Right lobe of liver (tissue), 6 donors: ENCODE measurements around the gene STX8. TPM values are rescaled to one million over a fixed set of nuclear protein-coding genes. Genes with fewer than 3 reads are reported as not detected.

ENCODE experiments used
- ATAC-seq, 4 donors: fragments of 200-7000 bp; cut with Tn5 transposase; one replicate each; pipeline ENCODE4 v1.9.1; 2020; ENCODE audit warnings: mild to moderate bottlenecking in 4 of 4, moderate library complexity in 4 of 4
- DNase-seq, 3 donors: peaks; one replicate each; pipeline ENCODE4 v3.0.0-alpha.2; 2020
- H3K27ac ChIP-seq, 3 donors: fragments of 200-600 bp; one replicate each; pipeline ENCODE4 v1.8.0; 2022
- H3K27me3 ChIP-seq, 2 donors: fragments of 200-600 bp; one replicate each; pipeline ENCODE4 v1.8.0; 2022
- H3K36me3 ChIP-seq, 4 donors: fragments of 200-600 bp; sonication (generic) in 1 of 4; one replicate each; pipeline versions ENCODE4 v1.5.1 to v1.8.0; 2017 to 2022; ENCODE audit warnings: control low read depth in 1 of 4
- H3K4me1 ChIP-seq, 4 donors: fragments of 200-600 bp; sonication (generic) in 1 of 4; one replicate each; pipeline versions ENCODE4 v1.5.1 to v1.8.0; 2017 to 2022; ENCODE audit warnings: control low read depth in 1 of 4
- H3K4me3 ChIP-seq, 3 donors: fragments of 200-600 bp; one replicate each; pipeline ENCODE4 v1.8.0; 2022
- H3K9me3 ChIP-seq, 4 donors: fragments of 200-600 bp; sonication (generic) in 1 of 4; one replicate each; pipeline versions ENCODE4 v1.5.1 to v1.8.0; 2017 to 2022; ENCODE audit warnings: control low read depth in 1 of 4
- POLR2A ChIP-seq: fragments of 450-650 bp; IDR thresholded peaks from one replicate; pipeline ENCODE4 v1.6.1; 2017; ENCODE audit warnings: antibody characterized with exemption, mild to moderate bottlenecking
- WGBS: methylation state at CpG from one replicate; pipeline ENCODE4 v1.1.6; 2018; ENCODE audit warnings: low coverage, low lambda C conversion rate; ENCODE audit not compliant: insufficient coverage; ENCODE audit errors: missing lambda C conversion rate; 5-methylcytosine and 5-hydroxymethylcytosine counted together
- intact Hi-C, 2 donors: fragments of 100-400 bp; cut with DNase I; formaldehyde crosslinking; loops; one replicate each; pipeline versions ENCODE4 v1.11.2 to v1.14.1; 2022
- total RNA-seq, 6 experiments: library from RNA; depleted of rRNA in 2 of 6; stranded (reverse); fragments of >200 nt in 2 of 6; fragmentation: NEBNext Ultra II Directional in 3 of 6; extraction: Animal tissue kit (Norgen Biotek cat#: 25700) in 3 of 6; gene quantifications; one replicate each; pipeline versions ENCODE4 v1.1.0 to v1.2.4, GENCODE V29; 2016 to 2023
- TF ChIP-seq, protein P1 (sequence below), 4 donors: fragments of 200-600 bp in 3 of 4; fragments of 450-650 bp in 1 of 4; IDR thresholded peaks; one replicate each; pipeline versions ENCODE4 v1.5.1 to v1.8.0; 2016 to 2022; ENCODE audit warnings: antibody characterized with exemption in 4 of 4, mild to moderate bottlenecking in 2 of 4
- donor health status: DM: no; HTN: yes; CAD: no.
- donor health status: DM: no; HTN: no; CAD: no.
- donor health status: DM: no; HTN: no; CAD: no.
- donor health status: DM: no; HTN: yes; CAD: no.
- donor health status: DM: no; HTN: yes; CAD: no.

The STX8 gene
- total RNA-seq, 6 experiments from 2014 or later = 20.6 to 35.3 (median 27.7) TPM

DNA sequence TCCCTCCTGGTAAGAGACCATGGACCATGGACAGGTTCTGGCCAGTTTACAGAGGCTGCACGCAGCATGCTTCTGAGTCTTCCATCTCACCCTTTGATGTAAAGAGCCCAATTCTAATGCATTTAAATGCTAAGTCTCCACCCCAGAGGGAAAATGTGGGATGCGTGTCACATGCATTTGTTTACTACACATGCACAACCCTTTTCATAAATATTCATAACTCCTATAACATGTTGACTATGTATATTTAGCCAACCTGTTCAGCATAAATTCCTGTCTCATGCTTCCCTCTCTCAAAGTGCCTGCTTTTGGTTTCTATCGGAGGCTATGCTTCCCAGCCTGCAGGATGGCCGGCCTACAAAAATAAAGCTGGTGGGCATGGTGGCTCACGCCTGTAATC, 260.3 kb downstream of the STX8 start:
- Histone ChIP-seq H3K4me3 (no peak overlapping the region), H3K27me3 (no peaks in the 10 kb centered on the region), H3K27ac (no peak overlapping the region), H3K36me3 (no peaks in the 10 kb centered on the region), H3K9me3 (peaks cover 0 to 1% (median 0%) of the 10 kb centered on the region in 4 donors), H3K4me1 (no peaks in the 10 kb centered on the region)
- no peak for ATAC-seq
- TF ChIP-seq POLR2A = no peak
- TF ChIP-seq, protein P1, sequence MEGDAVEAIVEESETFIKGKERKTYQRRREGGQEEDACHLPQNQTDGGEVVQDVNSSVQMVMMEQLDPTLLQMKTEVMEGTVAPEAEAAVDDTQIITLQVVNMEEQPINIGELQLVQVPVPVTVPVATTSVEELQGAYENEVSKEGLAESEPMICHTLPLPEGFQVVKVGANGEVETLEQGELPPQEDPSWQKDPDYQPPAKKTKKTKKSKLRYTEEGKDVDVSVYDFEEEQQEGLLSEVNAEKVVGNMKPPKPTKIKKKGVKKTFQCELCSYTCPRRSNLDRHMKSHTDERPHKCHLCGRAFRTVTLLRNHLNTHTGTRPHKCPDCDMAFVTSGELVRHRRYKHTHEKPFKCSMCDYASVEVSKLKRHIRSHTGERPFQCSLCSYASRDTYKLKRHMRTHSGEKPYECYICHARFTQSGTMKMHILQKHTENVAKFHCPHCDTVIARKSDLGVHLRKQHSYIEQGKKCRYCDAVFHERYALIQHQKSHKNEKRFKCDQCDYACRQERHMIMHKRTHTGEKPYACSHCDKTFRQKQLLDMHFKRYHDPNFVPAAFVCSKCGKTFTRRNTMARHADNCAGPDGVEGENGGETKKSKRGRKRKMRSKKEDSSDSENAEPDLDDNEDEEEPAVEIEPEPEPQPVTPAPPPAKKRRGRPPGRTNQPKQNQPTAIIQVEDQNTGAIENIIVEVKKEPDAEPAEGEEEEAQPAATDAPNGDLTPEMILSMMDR (IDR thresholded peaks at IDR 0.05) = no peak
- intact Hi-C loops = no loop called here
- 90% methylated on average over 5 of the region's 5 CpGs for WGBS
- DNase-seq = no peak

DNA sequence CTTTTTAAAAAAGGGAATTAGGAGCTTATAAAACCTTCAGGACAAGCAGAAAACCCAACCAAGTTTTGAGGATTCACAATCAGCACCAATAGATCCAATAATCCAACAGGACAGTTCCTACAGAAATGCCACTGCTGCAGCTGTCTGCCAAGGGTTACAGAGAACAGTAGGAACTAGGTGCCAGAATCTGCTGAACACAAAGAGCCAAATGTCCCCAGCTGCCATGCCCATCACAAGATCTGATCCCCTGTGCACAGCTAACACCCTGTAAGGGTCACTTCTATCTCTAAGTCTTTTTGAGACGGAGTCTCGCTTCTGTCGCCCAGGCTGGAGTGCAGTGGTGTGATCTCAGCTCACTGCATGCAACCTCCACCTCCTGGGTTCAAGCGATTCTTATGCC, 262.3 kb downstream of the STX8 start:
- WGBS = 90% methylated on average over 2 of the region's 4 CpGs

DNA sequence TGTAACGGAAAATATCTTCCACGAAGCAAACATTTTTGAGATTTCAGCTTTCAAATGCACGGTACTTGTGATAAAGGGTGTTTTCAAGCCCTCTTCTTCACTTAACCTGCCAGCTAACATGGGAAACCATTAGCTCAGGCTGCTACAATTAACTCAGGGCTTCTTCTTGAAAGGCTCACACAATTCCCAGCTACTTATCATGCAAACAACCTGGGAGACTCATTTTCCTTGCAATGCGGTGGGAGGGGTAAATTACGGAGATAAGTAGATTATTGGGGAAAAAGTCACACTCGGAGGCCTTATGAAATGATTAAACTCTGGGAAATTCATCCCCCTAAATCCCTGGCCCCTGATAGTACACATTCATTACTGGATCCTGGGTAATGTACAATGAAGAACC, 266.4 kb downstream of the STX8 start:
- no peaks in the 10 kb centered on the region for H3K4me1 ChIP-seq
- H3K27ac ChIP-seq = no peak overlapping the region
- TF ChIP-seq POLR2A = no peak
- TF ChIP-seq, protein P1 (IDR thresholded peaks at IDR 0.05) = no peak
- intact Hi-C loops = no loop called here
- 85% methylated on average over 6 of the region's 6 CpGs for WGBS
- H3K36me3 ChIP-seq = no peaks in the 10 kb centered on the region
- DNase-seq (no peak), ATAC-seq (no peak)
- no peaks in the 10 kb centered on the region for H3K27me3 ChIP-seq
- no peaks in the 10 kb centered on the region for H3K9me3 ChIP-seq
- no peak overlapping the region for H3K4me3 ChIP-seq

More for the DNA sequence above, 262.3 kb downstream of the STX8 start:
- intact Hi-C loops = no loop called here
- no peaks in the 10 kb centered on the region for H3K36me3 ChIP-seq
- no peak overlapping the region for H3K4me3 ChIP-seq
- TF ChIP-seq, protein P1 (IDR thresholded peaks at IDR 0.05) = no peak
- no peak for TF ChIP-seq POLR2A
- H3K9me3 ChIP-seq = no peaks in the 10 kb centered on the region
- H3K4me1 ChIP-seq = no peaks in the 10 kb centered on the region
- ATAC-seq (no peak), DNase-seq (no peak)
- no peaks in the 10 kb centered on the region for H3K27me3 ChIP-seq
- H3K27ac ChIP-seq = no peak overlapping the region

DNA sequence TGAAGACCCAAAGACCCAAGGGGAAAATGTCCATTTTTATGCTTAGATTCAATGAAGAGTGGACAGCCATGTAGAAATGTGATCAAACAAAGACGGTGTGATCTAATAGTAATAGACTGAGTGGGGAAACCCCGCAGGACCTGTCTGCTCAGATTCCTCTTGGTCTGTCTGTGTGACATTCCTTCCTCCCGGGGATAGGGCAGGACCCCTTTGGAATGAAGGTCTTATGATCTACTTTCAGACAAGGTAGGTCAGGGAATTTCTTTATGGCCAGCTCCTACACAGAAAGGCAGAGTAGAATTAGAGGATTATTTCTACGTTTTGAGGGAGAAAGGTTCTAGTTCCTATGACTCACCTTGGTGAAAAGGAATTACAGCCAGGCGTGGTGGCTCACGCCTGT, 267.6 kb downstream of the STX8 start:
- H3K4me1 ChIP-seq = no peaks in the 10 kb centered on the region
- H3K27me3 ChIP-seq = no peaks in the 10 kb centered on the region
- H3K36me3 ChIP-seq = no peaks in the 10 kb centered on the region
- WGBS = 88% methylated on average over 6 of the region's 6 CpGs
- TF ChIP-seq, protein P1 (IDR thresholded peaks at IDR 0.05) = no peak
- TF ChIP-seq POLR2A = no peak
- H3K27ac ChIP-seq = no peak overlapping the region
- H3K9me3 ChIP-seq = no peaks in the 10 kb centered on the region
- no peak overlapping the region for H3K4me3 ChIP-seq
- ATAC-seq (no peak), DNase-seq (no peak)
- intact Hi-C loops = no loop called here
